Calu3 (cell line): Measurements from ENCODE around the gene ELOVL5. TPM values are rescaled to one million over a fixed set of nuclear protein-coding genes. Genes with fewer than 3 reads are reported as not detected.

ENCODE experiments used
- BruUV-seq: library from RNA; stranded (reverse); fragments of 400-500 nt; replicated peaks from 2 replicates; lab custom pipeline; 2021; lab: Mats Ljungman, UMichigan
- CTCF ChIA-PET: fragments of 300-600 bp; sonication (Branson Sonifier 250); formaldehyde crosslinking; loops from one replicate; lab custom pipeline; 2022; ENCODE audit warnings: antibody characterized with exemption; lab: Charles Lee
- DNase-seq: peaks from one replicate; pipeline ENCODE4 v3.0.0; 2022
- H3K27ac Mint-ChIP-seq: one replicate; pipeline ENCODE4 v1.8.0; 2022; ENCODE audit warnings: mixed read lengths; ENCODE audit not compliant: unreplicated experiment
- H3K27me3 Mint-ChIP-seq: one replicate; pipeline ENCODE4 v1.8.0; 2022; ENCODE audit warnings: mixed read lengths; ENCODE audit not compliant: unreplicated experiment
- H3K36me3 Mint-ChIP-seq: one replicate; pipeline ENCODE4 v1.8.0; 2022; ENCODE audit warnings: mild to moderate bottlenecking, moderate library complexity, mixed read lengths; ENCODE audit not compliant: insufficient read depth, unreplicated experiment
- H3K4me1 Mint-ChIP-seq: one replicate; pipeline ENCODE4 v1.8.0; 2022; ENCODE audit warnings: mild to moderate bottlenecking, low read depth, mixed read lengths; ENCODE audit not compliant: unreplicated experiment
- H3K4me3 Mint-ChIP-seq: one replicate; pipeline ENCODE4 v1.8.0; 2022; ENCODE audit warnings: mild to moderate bottlenecking, low read depth, moderate library complexity, mixed read lengths; ENCODE audit not compliant: unreplicated experiment
- H3K9me3 Mint-ChIP-seq: one replicate; pipeline ENCODE4 v1.8.0; 2022; ENCODE audit warnings: low read depth, mixed read lengths; ENCODE audit not compliant: unreplicated experiment
- intact Hi-C: fragments of 100-400 bp; cut with micrococcal nuclease; formaldehyde crosslinking; loops from one replicate; pipeline ENCODE4 v1.10.0; 2022; ENCODE audit not compliant: unreplicated experiment
- total RNA-seq: library from RNA; stranded (reverse); gene quantifications from 2 replicates; pipeline ENCODE4 v1.2.3, GENCODE V29; 2022
- TF ChIP-seq, protein P1 (sequence below): fragments of 200-600 bp; IDR thresholded peaks from one replicate; pipeline ENCODE4 v1.8.0; 2022; ENCODE audit warnings: antibody characterized with exemption; ENCODE audit not compliant: unreplicated experiment

The ELOVL5 gene
- total RNA-seq, 1 experiment from 2014 or later = 114 TPM

DNA sequence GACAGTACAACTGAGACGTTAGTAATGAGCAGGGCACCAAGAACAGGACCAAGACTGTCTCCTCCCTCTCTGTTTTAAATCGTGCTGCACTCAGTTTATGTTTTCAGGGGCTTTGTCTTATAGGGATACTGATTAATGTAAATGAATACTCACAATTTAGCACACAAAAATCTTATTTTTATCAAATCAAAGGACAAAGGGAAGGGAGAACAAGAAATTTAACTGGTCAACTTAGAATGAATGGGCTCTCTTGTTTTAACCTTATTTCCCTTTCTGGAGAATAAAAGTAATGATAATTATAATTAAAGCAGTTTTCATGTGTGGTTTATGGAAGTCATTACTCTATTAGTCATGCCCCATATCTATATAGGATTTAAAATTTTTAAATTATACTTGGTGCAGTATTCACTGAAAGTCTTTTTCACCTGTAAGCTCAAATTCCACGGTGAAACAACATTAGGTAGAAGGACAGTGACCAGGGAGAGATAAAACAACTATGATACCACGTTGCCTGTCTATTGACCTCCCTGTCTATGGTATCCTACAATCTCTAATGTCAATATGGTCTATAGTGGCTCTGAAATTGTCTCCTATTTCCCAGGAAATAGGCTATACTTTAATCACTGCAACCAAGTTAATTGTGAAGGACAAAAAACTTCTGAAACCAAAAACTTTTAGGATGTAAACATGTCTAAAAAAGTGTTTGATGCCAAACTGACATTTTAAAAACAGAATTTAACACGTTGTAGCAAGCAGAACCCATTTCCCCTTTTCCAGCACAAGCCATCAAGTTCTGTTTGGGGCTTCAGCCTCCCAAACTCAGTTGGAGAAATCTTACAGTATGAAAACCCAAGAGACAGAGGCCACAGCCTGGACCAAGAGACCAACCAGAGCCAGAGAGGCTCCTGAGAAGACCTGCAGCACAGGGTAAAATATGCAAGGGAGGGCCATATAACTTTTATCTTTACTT, 15.0 kb downstream of the ELOVL5 start:
- intact Hi-C loops = no loop called here
- no peaks in the 10 kb centered on the region for H3K9me3 Mint-ChIP-seq
- H3K27me3 Mint-ChIP-seq = no peaks in the 10 kb centered on the region
- H3K36me3 Mint-ChIP-seq = no peaks in the 10 kb centered on the region
- TF ChIP-seq, protein P1, sequence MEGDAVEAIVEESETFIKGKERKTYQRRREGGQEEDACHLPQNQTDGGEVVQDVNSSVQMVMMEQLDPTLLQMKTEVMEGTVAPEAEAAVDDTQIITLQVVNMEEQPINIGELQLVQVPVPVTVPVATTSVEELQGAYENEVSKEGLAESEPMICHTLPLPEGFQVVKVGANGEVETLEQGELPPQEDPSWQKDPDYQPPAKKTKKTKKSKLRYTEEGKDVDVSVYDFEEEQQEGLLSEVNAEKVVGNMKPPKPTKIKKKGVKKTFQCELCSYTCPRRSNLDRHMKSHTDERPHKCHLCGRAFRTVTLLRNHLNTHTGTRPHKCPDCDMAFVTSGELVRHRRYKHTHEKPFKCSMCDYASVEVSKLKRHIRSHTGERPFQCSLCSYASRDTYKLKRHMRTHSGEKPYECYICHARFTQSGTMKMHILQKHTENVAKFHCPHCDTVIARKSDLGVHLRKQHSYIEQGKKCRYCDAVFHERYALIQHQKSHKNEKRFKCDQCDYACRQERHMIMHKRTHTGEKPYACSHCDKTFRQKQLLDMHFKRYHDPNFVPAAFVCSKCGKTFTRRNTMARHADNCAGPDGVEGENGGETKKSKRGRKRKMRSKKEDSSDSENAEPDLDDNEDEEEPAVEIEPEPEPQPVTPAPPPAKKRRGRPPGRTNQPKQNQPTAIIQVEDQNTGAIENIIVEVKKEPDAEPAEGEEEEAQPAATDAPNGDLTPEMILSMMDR = no peak
- no peak overlapping the region for H3K4me3 Mint-ChIP-seq
- CTCF ChIA-PET = no interaction called here
- BruUV-seq = no TSS peak
- peaks cover 9% of the 10 kb centered on the region for H3K4me1 Mint-ChIP-seq
- no peak for DNase-seq
- H3K27ac Mint-ChIP-seq = no peak overlapping the region

DNA sequence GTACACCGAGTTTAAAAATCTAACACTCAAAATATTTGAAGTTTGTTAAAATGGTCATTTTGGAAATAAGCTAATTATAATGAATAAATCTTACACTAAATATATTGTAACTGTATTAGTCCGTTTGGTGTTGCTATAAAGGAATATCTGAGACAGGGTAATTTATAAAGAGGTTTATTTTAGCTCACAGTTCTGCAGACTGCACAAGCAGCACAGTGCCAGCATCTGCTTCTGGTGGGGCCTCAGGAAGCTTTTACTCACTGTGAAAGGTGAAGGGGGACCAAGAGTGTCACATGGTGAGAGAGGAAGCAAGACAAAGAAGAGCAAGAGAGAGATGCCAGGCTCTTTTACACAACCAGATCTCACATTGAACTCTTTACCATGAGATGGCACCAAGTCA, 17.1 kb downstream of the ELOVL5 start:
- no peak for DNase-seq
- TF ChIP-seq, protein P1 = no peak
- intact Hi-C loops = no loop called here
- Mint-ChIP-seq H3K9me3 (no peaks in the 10 kb centered on the region), H3K4me3 (no peak overlapping the region), H3K36me3 (peaks cover 4% of the 10 kb centered on the region), H3K4me1 (peaks cover 23% of the 10 kb centered on the region), H3K27me3 (no peaks in the 10 kb centered on the region), H3K27ac (no peak overlapping the region)
- no TSS peak for BruUV-seq
- CTCF ChIA-PET = no interaction called here

DNA sequence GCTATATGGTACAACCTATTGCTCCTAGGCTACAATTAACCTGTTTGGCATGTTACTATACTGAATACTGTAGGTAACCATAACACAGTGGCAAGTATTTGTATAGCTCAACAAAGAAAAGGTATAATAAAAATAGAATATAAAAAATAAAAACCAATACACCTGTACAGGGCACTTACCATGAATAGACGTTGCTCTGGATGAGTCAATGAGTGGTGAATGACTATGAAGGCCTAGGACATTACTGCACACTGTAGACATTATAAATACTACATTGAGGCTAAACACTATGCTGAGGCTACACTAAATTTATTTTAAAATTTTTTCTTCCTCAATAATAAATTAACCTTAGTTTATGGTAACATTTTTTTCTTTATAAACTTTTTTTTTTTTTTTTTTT, 18.6 kb downstream of the ELOVL5 start:
- H3K27me3 Mint-ChIP-seq = no peaks in the 10 kb centered on the region
- no peaks in the 10 kb centered on the region for H3K9me3 Mint-ChIP-seq
- intact Hi-C loops = no loop called here
- CTCF ChIA-PET = interaction anchor here (1.2 kb wide), 1 partner anchor 29 kb away, joined by 6 read pairs; no protein-coding TSS in a partner anchor
- BruUV-seq = no TSS peak
- H3K27ac Mint-ChIP-seq = no peak overlapping the region
- peaks cover 30% of the 10 kb centered on the region for H3K4me1 Mint-ChIP-seq
- H3K36me3 Mint-ChIP-seq = peaks cover 4% of the 10 kb centered on the region
- TF ChIP-seq, protein P1 = no peak
- DNase-seq = no peak
- H3K4me3 Mint-ChIP-seq = no peak overlapping the region

DNA sequence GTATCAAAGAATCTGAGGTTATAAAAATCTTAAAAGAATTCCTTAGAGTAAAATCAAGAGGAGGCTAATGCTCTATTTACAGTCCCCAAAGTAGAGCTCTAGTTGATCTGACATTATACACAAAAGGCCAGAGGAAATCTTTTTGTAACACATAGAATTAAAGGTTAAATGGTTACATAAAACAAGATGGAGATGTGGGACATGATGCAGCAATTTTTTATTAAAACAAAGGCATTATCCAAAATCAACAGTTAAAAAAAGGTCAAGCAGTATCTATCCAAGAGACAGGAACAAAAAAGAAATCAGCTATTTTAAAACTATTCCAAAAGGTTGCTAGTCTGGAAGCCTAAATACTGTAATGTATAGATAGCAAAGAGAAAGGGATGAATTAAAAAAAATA, 20.4 kb downstream of the ELOVL5 start:
- TF ChIP-seq, protein P1 = no peak
- BruUV-seq = no TSS peak
- intact Hi-C loops = no loop called here
- Mint-ChIP-seq H3K9me3 (no peaks in the 10 kb centered on the region), H3K4me1 (peaks cover 24% of the 10 kb centered on the region), H3K27me3 (no peaks in the 10 kb centered on the region), H3K4me3 (no peak overlapping the region), H3K27ac (no peak overlapping the region), H3K36me3 (peaks cover 4% of the 10 kb centered on the region)
- no peak for DNase-seq
- CTCF ChIA-PET = interaction anchor here (0.6 kb wide), 1 partner anchor 13 kb away, joined by 3 read pairs; no protein-coding TSS in a partner anchor
